Hematopoietic multipotent progenitor cell treated with erythropoietin and hydrocortisone succinate and interleukin-3 and kit ligand, for 17 days (in vitro differentiated cells): ENCODE data around the gene SEPTIN10.
"Not testable (repeated sequence)": the region's sequence is repeated elsewhere in the genome, so short reads cannot be mapped to it uniquely, and the experiment has no call there.

Source experiments
- DNase-seq: peaks from one replicate; pipeline ENCODE4 v3.0.0-alpha.2; 2015; ENCODE audit warnings: low spot score

SEPTIN10 gene

DNA sequence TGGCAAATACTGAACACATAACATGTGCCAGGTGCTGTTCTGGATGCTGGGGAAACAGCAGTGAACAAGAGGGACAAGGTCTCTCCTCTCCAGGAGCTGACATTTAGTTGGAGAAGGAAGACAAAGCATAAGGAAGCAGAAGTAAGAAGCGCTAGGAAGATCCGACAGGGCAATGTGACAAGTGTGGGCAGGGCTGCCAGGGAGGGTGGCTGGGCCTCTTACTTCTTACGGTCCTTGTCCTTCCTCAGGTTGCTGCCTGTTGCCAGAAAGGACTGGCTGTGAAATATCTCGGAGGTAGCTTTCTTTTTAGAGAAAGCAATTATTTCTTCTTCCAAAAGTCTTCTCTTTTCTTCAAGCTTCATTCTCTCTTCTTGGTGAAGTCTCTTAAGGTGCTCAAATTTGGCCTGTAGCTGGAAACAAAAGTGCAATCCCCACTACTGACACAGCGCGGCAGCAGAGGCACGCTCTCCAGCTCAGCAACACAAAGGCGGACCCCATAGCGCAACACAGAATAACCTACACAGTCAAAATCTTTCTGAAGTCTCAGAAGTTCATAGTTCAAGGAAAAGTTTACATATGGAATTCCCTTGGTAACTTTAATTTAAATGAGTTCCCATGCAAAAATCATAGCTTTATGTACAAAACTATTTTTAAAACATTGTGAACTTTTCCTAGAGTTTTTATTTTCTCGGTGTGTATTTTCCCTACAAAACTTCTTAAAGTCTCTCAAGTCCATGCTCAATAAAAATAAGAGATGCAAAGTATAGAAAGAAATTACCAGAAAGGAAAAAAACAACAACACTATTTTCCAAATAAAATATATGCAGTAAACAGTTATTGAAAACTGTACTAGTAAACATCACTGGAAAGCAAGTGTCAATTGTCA lies 67.7 kb downstream of the SEPTIN10 start:
- DNase-seq, result peak; percentile 9

DNA sequence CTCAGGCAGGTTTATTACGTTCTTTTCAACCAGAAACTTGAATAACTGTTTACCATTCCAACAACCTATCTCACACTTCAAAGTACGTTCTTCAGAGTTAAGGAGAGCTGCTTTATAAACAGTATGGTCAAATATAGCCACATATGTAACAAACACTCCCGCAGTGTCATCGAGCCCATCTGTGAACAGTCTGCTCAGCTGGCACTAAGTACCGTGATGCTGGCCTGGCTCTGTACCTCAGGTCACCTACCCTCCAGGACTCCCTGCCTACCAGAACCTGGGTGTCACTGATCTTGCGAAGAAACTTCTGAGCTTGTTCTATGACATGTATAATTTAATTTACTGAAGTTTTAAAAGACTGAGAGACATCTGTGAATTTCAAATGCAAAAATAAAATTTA lies 71.4 kb downstream of the SEPTIN10 start:
- no peak for DNase-seq

DNA sequence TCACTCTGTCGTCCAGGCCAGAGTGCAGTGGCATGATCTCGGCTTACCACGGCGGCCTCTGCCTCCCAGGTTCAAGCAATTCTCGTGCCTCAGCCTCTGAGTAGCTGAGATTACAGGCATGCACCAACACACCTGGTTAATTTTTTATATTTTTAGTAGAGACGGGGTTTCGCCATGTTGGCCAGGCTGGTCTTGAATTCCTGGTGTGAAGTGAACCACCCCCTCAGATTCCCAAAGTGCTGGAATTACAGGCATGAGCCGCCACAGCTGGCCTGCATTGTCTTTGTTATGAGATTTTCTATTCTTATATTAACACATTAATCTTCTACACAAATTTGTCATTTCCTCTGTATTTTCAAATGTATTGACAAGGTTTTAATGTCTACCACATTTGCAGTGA lies 75.2 kb downstream of the SEPTIN10 start:
- DNase-seq, result no peak

DNA sequence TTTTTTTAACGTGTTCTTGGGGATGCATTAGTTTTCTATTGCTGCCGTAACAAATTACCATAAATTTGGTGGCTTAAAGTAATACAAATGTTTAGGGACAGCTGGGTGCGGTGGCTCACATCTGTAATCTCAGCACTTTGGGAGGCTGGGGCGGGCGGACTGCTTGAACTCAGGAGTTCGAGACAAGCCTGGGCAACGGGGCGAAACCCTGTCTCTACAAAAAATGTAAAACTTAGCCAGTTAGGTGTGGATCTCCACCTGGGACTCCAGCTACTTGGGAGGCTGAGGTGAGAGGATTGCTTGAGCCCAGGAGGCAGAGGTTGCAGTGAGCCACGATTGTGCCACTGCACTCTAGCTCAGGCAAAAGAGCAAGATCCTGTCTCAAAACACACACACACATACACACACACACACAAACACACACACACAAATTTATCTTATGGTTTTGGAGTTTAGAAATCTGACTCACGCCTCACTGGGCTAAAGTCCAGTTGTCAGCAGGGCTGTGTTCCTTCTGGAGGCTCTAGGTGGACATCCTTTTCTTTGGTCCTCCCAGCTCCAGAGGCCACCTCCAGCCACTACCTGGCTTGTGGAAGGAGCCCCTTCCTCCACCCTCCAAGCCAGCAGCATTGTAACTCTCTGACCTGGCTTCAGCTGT lies 76.1 kb downstream of the SEPTIN10 start:
- no peak for DNase-seq

DNA sequence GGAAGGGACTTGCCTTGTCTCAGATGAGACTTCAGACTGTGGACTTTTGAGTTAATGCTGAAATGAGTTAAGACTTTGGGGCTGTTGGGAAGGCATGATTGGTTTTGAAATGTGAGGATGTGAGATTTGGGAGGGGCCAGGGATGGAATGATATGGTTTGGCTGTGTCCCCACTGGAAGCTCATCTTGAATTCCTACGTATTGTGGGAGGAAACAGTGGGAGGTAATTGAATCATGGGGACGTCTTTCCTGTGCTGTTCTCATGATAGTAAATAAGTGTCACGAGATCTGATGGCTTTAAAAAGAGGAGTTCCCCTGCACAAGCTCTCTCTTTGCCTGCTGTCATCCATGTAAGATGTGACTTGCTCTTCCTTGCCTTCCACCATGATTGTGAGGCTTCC lies 77.2 kb downstream of the SEPTIN10 start:
- DNase-seq, result not testable (repeated sequence)

DNA sequence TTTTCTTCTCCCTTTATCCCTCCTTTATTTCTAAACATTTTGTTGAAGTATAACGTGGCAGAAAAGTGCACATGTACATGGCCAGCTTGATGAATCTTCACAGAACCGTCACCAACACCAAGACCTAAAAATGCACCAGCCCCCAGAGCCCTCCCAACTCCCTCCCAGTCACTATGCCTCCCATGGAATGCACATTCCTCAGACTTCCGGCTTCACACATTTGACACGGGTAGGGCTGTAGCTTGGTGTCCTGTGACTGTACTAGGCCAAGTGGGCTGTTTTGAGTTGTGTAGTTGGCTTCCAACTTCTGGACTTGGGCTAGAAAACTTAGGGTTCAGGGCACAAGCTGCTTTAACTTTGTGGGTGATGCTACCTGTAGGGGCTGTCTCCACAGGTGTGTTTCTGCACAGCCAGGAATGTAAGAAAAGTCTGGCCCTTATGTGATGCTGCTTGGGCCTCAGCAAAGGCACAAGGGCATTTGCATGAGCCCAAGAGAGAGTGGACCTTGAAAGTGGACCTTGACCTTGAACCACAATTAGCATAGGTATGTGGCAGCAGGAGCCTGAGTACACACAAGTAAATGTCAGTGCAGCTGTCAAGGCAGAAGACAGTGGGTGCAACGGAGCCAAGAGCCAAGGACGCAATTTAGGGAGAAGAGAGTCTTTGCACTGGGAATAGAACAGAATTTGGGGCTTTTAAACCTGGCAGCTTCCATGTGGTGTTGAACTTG lies 78.4 kb downstream of the SEPTIN10 start:
- DNase-seq, result no peak

DNA sequence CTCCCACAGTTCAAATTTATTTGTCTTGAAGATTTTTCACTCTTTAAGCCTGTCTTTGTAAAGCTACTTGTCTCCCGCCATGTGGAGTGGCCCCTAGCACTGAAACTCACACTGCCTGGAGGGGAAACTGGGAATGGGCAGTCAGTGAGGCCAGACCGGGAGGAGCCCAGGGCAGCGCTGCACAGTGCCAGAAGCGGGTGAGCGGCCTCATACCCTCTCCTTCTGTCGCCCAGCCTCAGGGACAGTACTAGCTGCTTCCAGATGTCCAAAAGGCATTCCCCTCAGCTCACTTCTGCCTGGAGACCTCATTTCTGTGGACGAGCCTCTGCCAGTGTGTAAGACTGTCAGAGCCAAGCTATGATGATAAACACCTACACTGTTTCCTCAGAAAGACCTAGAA lies 79.9 kb downstream of the SEPTIN10 start:
- no peak for DNase-seq

DNA sequence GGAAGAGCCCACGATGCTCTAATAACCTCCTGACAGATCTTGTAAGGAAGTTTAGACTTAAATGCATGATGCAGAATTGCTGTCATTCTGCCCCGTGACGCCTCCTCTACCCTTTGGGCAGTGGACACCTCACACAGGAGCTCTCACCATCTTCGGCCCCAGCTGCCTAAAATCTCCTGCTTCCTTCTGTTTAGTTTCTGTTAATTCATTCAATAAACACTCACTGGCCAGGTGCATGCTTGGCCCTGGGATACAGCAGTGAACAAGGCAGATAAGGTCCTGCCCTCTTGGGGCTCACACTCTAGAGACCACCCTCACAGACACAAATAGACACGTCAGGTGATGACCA lies 81.1 kb downstream of the SEPTIN10 start:
- no peak for DNase-seq

DNA sequence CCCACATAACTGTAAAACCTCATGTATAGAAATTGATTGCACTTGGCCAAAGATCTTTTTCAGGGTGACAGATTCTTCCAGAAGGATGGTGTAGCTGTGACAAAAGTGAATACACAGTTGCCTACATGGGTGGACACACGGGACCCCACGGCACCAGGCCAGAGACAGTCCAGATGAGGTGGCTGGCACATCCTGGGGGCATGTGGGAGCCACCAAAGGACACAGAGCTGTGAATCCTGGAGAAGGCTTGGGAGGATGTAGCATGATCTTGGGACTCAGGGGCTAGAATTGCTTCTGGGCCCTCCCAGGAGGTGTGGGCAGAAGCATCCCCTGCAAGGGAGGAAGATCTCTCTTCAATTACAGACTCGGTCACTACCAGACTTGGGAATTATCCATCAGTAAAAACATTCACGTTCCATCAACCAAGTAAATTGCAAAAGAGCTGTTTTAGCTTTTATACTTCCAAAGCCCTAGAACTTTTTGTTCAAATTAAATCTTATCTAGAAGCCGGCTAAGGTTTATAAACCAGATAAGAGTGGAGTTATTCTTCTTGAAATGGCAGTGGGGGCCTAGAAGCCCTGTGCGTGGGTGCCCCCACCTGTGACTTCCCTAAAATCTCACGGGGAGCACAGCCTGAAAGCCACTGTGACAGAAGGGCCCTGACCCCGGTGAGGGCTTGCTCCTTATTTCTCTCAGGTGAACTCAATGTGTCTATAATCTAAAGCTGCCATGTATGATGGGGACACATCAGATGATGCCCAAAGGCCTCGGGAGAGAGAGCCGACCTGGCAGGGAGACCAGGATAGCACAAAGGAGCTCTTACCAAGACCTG lies 81.7 kb downstream of the SEPTIN10 start:
- DNase-seq, result no peak

DNA sequence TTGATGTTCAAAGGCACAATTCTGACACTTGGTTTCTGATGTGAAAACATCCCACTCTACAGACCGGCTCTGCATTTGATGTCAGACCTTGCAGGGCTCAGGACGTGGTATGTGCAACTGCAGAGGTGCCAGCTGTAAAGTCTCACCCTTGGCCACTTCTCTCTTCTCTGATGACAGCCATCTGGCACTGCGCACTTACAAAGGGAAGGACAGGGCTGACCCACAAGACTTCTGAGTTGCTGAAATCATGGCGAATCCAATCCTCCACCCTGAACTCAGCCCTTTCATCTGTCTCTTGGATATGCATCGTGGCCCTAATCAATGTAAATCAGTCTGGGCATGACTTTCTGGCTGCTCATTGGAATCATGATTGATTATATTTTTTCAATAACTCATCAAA lies 82.5 kb downstream of the SEPTIN10 start:
- DNase-seq, result no peak

DNA sequence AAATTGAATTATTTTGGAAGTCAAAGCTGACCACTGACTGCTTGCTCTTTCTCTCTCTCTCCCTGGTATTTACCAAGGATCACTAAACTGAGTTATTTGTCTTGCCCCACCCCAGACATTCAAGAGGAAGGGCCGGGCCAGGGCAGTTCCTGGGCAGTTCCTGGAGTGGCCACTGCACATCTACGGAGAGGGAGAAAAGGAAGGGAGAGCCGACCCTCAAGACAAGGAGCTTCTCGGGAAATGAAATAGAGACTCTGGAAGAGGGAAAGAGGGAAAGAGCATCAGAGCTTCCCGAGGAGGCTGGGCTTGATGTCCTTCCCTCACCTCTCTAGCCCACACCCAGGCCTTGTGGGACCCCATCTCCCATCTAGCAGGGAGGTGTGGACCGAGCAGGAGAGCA lies 83.1 kb downstream of the SEPTIN10 start:
- DNase-seq, result no peak

DNA sequence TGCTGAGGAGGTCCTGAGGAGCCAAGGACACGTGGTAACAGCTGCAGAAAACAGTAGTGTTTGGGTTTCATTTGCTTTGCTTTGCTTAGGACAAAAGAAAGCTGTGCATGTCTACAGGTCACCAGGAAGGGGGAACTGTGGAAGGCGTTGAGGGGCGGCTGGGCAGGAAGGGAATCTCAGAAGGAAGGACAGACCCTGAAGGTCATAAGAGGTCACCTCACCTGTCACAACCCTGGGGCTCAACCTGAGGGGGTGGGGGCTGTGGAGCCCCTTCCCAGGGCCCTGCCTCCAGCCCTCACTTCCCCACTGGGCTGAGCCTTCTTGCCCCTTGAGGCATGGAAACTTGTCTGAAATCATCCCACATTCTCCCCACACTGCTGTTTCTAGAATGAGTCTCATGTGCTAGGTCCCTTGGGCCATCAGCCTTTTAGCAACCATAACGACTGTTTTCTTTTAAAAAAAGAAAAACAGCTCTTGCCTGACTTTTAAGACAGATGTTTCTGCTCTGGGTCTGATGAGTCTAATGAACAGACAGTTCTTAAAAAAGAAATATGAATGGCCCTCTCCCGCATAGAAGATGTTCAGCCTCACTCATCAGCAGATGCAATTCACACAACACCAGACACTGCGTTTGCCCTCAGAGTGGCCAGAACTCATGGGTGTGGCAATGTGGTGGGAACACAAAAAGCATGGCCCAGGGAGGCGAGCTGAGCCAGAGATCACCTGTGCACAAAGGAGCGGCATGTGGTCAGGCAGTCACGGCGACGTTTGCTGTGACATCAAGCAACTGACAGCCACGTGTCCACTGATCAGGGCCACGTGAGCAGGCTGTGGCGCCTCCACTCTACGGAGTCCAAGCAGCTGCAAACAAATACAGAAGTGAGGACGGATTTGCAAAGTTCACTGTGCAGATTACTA lies 84.0 kb downstream of the SEPTIN10 start:
- no peak for DNase-seq

DNA sequence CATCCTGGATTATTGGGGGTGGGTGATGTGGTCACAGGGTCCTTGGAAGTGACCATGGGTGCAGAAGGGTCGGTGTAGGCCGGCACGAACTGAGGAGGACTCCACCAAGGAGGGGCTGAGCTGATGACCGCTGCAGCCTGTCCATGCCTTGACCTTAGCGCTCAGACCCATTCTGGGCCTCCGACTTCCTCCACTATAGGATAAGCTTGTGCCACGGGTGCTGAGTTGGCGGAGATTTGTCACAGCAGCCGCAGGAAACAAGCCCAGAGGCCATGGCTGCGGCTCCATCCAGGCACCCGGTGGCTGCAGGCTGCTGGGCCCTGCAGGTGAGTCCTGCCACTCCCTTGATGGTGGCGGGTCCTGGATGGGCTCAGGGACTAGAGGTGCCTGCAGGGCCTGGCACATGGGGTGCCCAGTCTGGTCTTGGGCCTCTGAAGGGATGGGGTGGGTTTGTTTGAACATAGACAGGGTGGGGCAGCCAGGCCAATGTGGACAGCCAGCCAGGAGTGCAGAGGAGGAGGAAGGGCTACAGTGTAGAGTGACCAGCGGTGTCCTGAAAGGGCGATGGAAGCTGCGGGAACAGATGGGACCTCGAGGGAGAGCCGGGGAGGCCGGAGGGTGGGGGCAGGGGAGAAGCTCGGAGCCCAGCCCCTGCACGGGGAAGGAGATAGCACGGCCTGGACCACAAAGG lies 84.8 kb downstream of the SEPTIN10 start:
- DNase-seq, result no peak

DNA sequence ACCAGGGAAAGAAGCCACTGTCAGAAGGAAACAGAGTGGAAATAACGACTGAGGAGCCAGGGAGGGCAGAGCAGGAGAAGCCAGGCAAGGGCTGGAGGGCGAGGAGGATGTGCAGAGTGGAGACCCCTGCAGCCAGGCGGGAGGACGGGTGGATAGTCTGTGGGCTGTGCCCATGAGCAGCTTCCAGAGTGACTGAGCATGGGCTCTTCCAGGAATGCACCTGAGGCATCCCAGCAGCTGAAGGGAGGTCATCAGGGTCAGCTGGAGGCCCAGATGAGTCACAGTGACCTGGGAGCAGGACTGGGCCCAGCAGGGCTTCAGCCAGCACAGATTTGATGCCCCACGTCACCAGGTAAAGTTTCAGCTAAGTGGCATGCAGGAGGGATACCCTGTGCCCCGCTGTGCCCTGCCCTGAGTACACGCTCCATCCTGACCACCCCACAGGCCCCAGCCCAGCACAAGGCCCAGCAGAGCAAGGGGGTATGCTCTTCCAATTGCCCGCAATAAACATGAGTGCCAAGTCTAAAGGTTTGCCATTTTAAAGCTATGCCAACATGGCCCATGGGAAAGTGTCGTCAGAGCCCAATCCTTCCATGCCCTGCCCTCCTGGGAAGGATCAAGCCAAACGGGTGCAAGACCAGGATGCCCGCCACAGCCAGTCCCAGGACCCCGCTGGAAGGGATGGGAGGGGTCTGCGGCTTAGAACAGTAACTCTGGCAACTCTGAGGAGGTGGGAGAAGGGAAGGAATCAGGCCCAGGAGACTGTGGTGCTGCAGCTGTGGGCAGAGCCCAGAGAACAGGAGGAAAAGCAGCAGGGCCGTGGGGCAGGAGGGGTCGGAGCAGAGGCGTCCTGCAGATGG lies 85.7 kb downstream of the SEPTIN10 start:
- no peak for DNase-seq

DNA sequence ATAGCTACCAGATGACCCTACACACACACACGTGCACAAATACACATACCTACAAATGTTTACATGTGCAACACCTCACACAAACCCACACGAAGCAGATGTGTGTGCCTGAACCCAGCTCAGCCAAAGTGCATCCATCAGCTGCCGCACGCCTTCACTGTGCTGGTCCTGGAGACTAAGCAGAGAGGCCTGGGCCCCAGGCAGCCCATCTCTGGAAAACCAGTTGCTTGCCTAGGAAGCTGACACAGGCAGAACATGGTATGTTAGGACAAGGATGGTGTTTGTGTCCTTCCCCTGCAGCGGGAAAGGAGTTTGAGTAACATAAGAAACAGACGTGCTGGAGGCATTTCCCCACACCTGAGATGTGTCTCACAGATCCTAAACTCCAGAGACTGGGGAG lies 86.7 kb downstream of the SEPTIN10 start:
- DNase-seq, result no peak

DNA sequence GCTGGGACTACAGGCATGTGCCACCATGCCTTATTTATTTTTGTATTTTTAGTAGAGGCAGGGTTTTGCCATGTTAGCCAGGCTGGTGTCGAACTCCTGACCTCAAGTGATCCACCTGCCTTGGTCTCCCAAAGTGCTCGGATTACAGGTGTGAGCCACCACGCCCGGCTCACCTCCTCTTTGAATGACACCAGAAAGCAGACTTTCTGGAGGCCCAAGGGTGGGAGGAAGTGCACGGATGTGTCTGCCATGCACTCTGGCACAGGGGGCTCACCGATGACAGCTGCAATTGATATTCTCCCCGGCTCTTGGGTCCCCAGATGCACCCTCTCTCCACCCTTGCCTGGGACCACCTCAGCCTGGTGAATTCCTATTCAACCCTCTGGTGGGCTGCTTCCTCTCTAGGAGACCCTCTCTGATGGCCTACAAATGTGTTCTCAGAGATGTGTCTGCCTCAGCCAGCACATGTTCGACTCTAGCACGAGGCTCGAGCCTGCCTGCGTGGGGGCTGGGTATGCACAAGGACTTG lies 87.3 kb downstream of the SEPTIN10 start:
- DNase-seq, result no peak

DNA sequence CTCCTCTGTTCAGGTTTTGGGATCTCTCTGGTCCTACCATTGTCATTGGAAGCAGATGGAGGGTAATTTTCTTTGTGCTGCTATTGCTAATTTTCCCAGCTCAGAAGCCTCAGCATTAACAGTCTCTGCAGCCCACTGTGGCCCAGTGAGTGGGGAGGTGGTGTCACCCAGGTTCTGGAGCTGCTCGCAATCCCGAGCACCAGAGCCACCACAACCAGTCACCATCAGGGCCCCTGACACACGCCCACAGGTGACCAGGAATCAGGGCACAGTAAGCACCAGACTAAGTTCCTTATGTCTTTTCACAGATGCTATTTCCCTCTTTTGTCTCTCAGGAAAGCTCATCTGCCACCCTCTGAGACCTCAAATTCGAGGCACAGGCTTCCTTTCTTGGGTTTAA lies 87.9 kb downstream of the SEPTIN10 start:
- no peak for DNase-seq

DNA sequence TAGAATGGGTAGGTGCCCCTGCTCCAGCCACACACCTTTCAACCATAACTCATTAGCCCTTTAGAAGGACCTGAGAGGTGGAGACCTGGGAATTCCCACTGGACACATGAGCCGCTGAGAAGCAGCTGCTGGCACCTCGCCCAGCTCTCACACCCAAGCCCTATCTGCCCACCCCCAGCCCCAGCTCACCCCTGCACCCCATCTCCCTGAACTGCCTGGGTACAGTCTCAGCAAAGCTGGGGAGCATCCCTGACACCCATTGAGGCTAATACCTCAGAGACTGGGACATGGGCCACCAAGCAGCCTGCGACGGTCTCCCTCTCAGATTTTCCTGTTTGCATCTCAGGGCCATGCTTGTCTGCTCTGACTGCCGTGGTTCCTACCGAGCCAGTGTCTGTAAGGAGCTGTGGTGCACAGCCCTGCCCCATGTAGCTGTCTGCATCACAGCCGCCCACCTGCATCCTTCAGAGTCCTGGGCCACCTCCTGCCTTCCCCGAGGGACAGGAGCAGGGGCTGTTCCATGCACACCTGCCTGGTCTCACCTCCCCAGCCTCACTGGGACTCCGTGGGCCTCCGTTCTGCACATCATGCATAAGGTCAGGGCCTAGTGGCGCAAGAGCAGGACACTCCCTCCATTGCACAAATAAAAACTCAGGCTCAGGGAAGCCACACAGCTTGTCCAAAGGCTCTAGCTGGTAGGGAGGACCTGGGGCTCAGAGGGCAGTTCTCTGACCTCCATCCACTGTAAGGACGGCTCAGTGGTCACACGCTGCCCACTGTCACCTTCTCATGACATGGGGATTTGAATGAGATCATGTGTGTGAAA lies 90.0 kb downstream of the SEPTIN10 start:
- DNase-seq, result no peak
